ENCODE results near the gene GUCY2D.
"Not testable (repeated sequence)": the region's sequence is repeated elsewhere in the genome, so short reads cannot be mapped to it uniquely, and the experiment has no call there.

Gene GUCY2D

GRCh38 chr17:8016632-8017424 lies 14.4 kb downstream of the GUCY2D start:
- DNase-seq (ENCODE audit: low spot score) = no peak

- no peak for DNase-seq (ENCODE audit: low spot score)
Measured at GRCh38 chr17:8018436-8018835, 16.0 kb downstream of the GUCY2D start.

GRCh38 chr17:8019166-8019565 lies 16.8 kb downstream of the GUCY2D start:
- DNase-seq (ENCODE audit: low spot score) = no peak

- no peak for DNase-seq (ENCODE audit: low spot score)
Measured at GRCh38 chr17:8019665-8020650, 17.5 kb downstream of the GUCY2D start.

- DNase-seq (ENCODE audit: low spot score) = no peak
Measured at GRCh38 chr17:8020776-8021564, 18.6 kb downstream of the GUCY2D start.

GRCh38 chr17:8021565-8022359 lies 19.3 kb downstream of the GUCY2D start:
- no peak for DNase-seq (ENCODE audit: low spot score)

- DNase-seq (ENCODE audit: low spot score) = no peak
Measured at GRCh38 chr17:8022360-8023003, 20.1 kb downstream of the GUCY2D start.

- not testable (repeated sequence) for DNase-seq (ENCODE audit: low spot score)
Measured at GRCh38 chr17:8024161-8024560, 21.7 kb downstream of the GUCY2D start.

- DNase-seq (ENCODE audit: low spot score) = no peak
Measured at GRCh38 chr17:8025176-8025911, 22.9 kb downstream of the GUCY2D start.

- no peak for DNase-seq (ENCODE audit: low spot score)
Measured at GRCh38 chr17:8029121-8029520, 26.7 kb downstream of the GUCY2D start.

- DNase-seq (ENCODE audit: low spot score) = no peak
Measured at GRCh38 chr17:8031261-8031661, 28.8 kb downstream of the GUCY2D start.

- no peak for DNase-seq (ENCODE audit: low spot score)
Measured at GRCh38 chr17:8031950-8032349, 29.5 kb downstream of the GUCY2D start.

GRCh38 chr17:8032442-8032841 lies 30.0 kb downstream of the GUCY2D start:
- no peak for DNase-seq (ENCODE audit: low spot score)

GRCh38 chr17:8038954-8039610 lies 36.7 kb downstream of the GUCY2D start, which contains the start of gene ALOX15B:
TSS of gene ALOX15B (plus strand) at chr17:8039059. CDS start at chr17:8039156, 97 bp downstream.
- no peak for DNase-seq (ENCODE audit: low spot score)

GRCh38 chr17:8039611-8040168 lies 37.3 kb downstream of the GUCY2D start:
- DNase-seq (ENCODE audit: low spot score) = no peak

- peak; percentile 62 for DNase-seq (ENCODE audit: low spot score)
Measured at GRCh38 chr17:8041249-8041928, 39.0 kb downstream of the GUCY2D start.

GRCh38 chr17:8041979-8042378 lies 39.6 kb downstream of the GUCY2D start:
- no peak for DNase-seq (ENCODE audit: low spot score)
